ENCODE measurements around the gene TMEM145. TPM values are rescaled to one million over a fixed set of nuclear protein-coding genes. Genes with fewer than 3 reads are reported as not detected.

Gene TMEM145
- total RNA-seq, 1 experiment from 2014 or later: 0.69 TPM

- Histone ChIP-seq H2AFZ (ENCODE audit: low read length) (no peak overlapping the region), H3K4me1 (ENCODE audit: insufficient read depth, low read length) (no peaks in the 10 kb centered on the region), H3K9ac (ENCODE audit: low read length) (no peak overlapping the region), H3K9me2 (replicated peaks; ENCODE audit: low read length) (no peaks in the 10 kb centered on the region), H3K4me3 (ENCODE audit: low read length) (no peak overlapping the region), H3K9me3 (ENCODE audit: low read length) (no peaks in the 10 kb centered on the region), H3K4me2 (ENCODE audit: low read length) (no peak overlapping the region), H3K79me2 (ENCODE audit: low read length) (no peaks in the 10 kb centered on the region), H3K27ac (ENCODE audit: low read length) (no peak overlapping the region), H3F3A (ENCODE audit: low read length, unreplicated experiment) (no peaks in the 10 kb centered on the region), H3K27me3 (ENCODE audit: low read length) (no peaks in the 10 kb centered on the region), H3K36me3 (ENCODE audit: low read depth, low read length) (no peaks in the 10 kb centered on the region), H4K20me1 (ENCODE audit: low read length) (no peaks in the 10 kb centered on the region)
- BruUV-seq (replicated peaks): no TSS peak
- DNase-seq (no peak), ATAC-seq (no peak)
- TF ChIP-seq EZH2 (IDR thresholded peaks at IDR 0.05; ENCODE audit: low read length, unreplicated experiment) (no peak), EZH2phosphoT487 (IDR thresholded peaks at IDR 0.05; ENCODE audit: borderline replicate concordance, low read length) (no peak), CTCF (conservative IDR thresholded peaks at IDR 0.05; ENCODE audit: low read depth, low read length) (no peak)
- CTCF ChIA-PET: no interaction called here
- POLR2A ChIA-PET (ENCODE audit: unreplicated experiment): no interaction called here
- intact Hi-C loops (cut with micrococcal nuclease): no loop called here
Observed at GRCh38 chr19:42303101-42303464, 10.0 kb upstream of the TMEM145 start.

GRCh38 chr19:42303876-42304275 lies 9.2 kb upstream of the TMEM145 start:
- no peaks in the 10 kb centered on the region for H3K4me1 ChIP-seq (ENCODE audit: insufficient read depth, low read length)
- ChIA-PET POLR2A (ENCODE audit: unreplicated experiment) (no interaction called here), CTCF (no interaction called here)
- no peak overlapping the region for H3K4me2 ChIP-seq (ENCODE audit: low read length)
- H2AFZ ChIP-seq (ENCODE audit: low read length): no peak overlapping the region
- no TSS peak for BruUV-seq (replicated peaks)
- H3K9me3 ChIP-seq (ENCODE audit: low read length): no peaks in the 10 kb centered on the region
- H3K79me2 ChIP-seq (ENCODE audit: low read length): no peaks in the 10 kb centered on the region
- no peaks in the 10 kb centered on the region for H4K20me1 ChIP-seq (ENCODE audit: low read length)
- no peaks in the 10 kb centered on the region for H3K27me3 ChIP-seq (ENCODE audit: low read length)
- TF ChIP-seq EZH2phosphoT487 (IDR thresholded peaks at IDR 0.05; ENCODE audit: borderline replicate concordance, low read length) (no peak), CTCF (conservative IDR thresholded peaks at IDR 0.05; ENCODE audit: low read depth, low read length) (no peak), EZH2 (IDR thresholded peaks at IDR 0.05; ENCODE audit: low read length, unreplicated experiment) (no peak)
- intact Hi-C loops (cut with micrococcal nuclease): no loop called here
- H3K4me3 ChIP-seq (ENCODE audit: low read length): no peak overlapping the region
- DNase-seq (no peak), ATAC-seq (no peak)
- H3K36me3 ChIP-seq (ENCODE audit: low read depth, low read length): no peaks in the 10 kb centered on the region
- no peaks in the 10 kb centered on the region for H3F3A ChIP-seq (ENCODE audit: low read length, unreplicated experiment)
- H3K9ac ChIP-seq (ENCODE audit: low read length): no peak overlapping the region
- no peaks in the 10 kb centered on the region for H3K9me2 ChIP-seq (replicated peaks; ENCODE audit: low read length)
- H3K27ac ChIP-seq (ENCODE audit: low read length): no peak overlapping the region

- H3K9ac ChIP-seq (ENCODE audit: low read length): no peak overlapping the region
- no peaks in the 10 kb centered on the region for H3K36me3 ChIP-seq (ENCODE audit: low read depth, low read length)
- TF ChIP-seq CTCF (conservative IDR thresholded peaks at IDR 0.05; ENCODE audit: low read depth, low read length) (no peak), EZH2 (IDR thresholded peaks at IDR 0.05; ENCODE audit: low read length, unreplicated experiment) (no peak), EZH2phosphoT487 (IDR thresholded peaks at IDR 0.05; ENCODE audit: borderline replicate concordance, low read length) (no peak)
- no peak overlapping the region for H2AFZ ChIP-seq (ENCODE audit: low read length)
- ChIA-PET CTCF (no interaction called here), POLR2A (ENCODE audit: unreplicated experiment) (no interaction called here)
- BruUV-seq (replicated peaks): no TSS peak
- no peak overlapping the region for H3K27ac ChIP-seq (ENCODE audit: low read length)
- no peak overlapping the region for H3K4me2 ChIP-seq (ENCODE audit: low read length)
- H3F3A ChIP-seq (ENCODE audit: low read length, unreplicated experiment): no peaks in the 10 kb centered on the region
- H3K27me3 ChIP-seq (ENCODE audit: low read length): no peaks in the 10 kb centered on the region
- no peaks in the 10 kb centered on the region for H3K9me3 ChIP-seq (ENCODE audit: low read length)
- intact Hi-C loops (cut with micrococcal nuclease): no loop called here
- H3K9me2 ChIP-seq (replicated peaks; ENCODE audit: low read length): no peaks in the 10 kb centered on the region
- no peak for DNase-seq
- no peaks in the 10 kb centered on the region for H3K79me2 ChIP-seq (ENCODE audit: low read length)
- no peaks in the 10 kb centered on the region for H4K20me1 ChIP-seq (ENCODE audit: low read length)
- H3K4me1 ChIP-seq (ENCODE audit: insufficient read depth, low read length): no peaks in the 10 kb centered on the region
- H3K4me3 ChIP-seq (ENCODE audit: low read length): no peak overlapping the region
- no peak for ATAC-seq
Observed at GRCh38 chr19:42306646-42307045, 6.5 kb upstream of the TMEM145 start.
